ENCODE measurements around the gene ATP5MC3.
A peak's percentile ranks its signal among the peaks of the same experiment; 100 is the strongest.

DNA sequence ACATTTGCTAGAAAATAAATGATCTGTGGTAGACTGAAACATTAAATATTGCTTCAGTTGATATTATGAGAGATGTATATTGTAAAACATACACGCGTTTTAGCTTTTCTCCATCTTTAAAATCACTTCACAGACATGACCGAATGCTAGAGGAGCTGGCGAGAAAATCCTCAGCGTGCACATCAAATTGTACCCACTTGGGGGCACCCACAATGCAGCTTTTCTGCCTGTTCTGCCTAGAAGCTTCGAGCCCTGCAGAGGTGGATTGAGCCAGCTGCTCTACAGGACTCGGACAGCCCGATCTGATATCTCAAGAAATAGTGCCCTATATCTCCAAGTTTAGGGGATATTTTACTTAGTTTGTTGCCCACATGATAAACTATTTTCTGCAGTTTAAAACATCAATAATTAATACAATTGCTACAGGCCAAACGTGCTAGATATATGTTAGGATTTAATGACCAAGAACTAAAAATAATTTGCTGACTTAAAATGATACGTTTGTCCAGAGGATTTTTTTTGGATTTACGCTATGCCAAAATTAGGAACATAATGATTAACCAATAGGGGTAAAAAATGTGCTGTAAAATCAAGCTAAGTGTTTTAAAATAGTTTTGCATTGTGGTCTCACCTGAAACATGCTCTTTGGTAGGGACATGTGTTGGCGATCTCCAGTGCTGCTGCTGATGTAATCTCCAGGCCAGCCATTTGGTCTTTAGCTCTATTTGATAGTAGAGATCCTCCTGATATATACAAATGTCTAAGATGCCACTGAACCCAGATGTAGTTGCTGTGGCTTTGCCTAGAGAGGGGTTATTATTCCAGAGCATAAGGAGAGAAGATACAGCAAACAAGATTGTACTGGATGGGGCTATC is 22.3 kb upstream of the ATP5MC3 start:
- TF ChIP-seq CTCF (IDR thresholded peaks at IDR 0.05; ENCODE audit: low read length), result peak; percentile 56
- TF ChIP-seq EZH2 (optimal IDR thresholded peaks at IDR 0.05; ENCODE audit: low read depth, low read length), result no peak

Measured in MM.1S (cell line).